Aorta (tissue), 5 donors: ENCODE measurements around the gene C7orf33. TPM values are rescaled to one million over a fixed set of nuclear protein-coding genes. Genes with fewer than 3 reads are reported as not detected.

ENCODE experiments used
- ATAC-seq: fragments of 200-7000 bp; cut with Tn5 transposase; one replicate; pipeline ENCODE4 v1.9.1; 2022; ENCODE audit warnings: moderate library complexity; ENCODE audit not compliant: low FRiP score
- DNase-seq, 2 donors: peaks; one replicate each; pipeline ENCODE4 v3.0.0-alpha.2; 2020
- H3K27ac ChIP-seq, 2 donors: one replicate each; pipeline ENCODE4 v1.5.1; 2013; ENCODE audit warnings: low read length in 2 of 2, mild to moderate bottlenecking in 2 of 2, moderate library complexity in 2 of 2, control low read depth in 1 of 2, inconsistent platforms in 1 of 2, low read depth in 1 of 2
- H3K27me3 ChIP-seq, 2 donors: one replicate each; pipeline ENCODE4 v1.6.1; 2013; ENCODE audit warnings: control low read depth in 1 of 2, low read length in 1 of 2, mild to moderate bottlenecking in 1 of 2, moderate library complexity in 1 of 2; ENCODE audit not compliant: insufficient read depth in 2 of 2, control insufficient read depth in 1 of 2
- H3K36me3 ChIP-seq, 2 donors: one replicate each; pipeline ENCODE4 v1.6.1; 2013; ENCODE audit warnings: control low read depth in 1 of 2, low read length in 1 of 2, mild to moderate bottlenecking in 1 of 2; ENCODE audit not compliant: insufficient read depth in 2 of 2, control insufficient read depth in 1 of 2
- H3K4me1 ChIP-seq, 2 donors: one replicate each; pipeline ENCODE4 v1.6.1; 2013; ENCODE audit warnings: low read length in 2 of 2, control low read depth in 1 of 2, mild to moderate bottlenecking in 1 of 2, moderate library complexity in 1 of 2; ENCODE audit not compliant: insufficient read depth in 2 of 2, control insufficient read depth in 1 of 2
- H3K4me3 ChIP-seq, 2 donors: one replicate each; pipeline ENCODE4 v1.5.1; 2013; ENCODE audit warnings: low read length in 2 of 2, control low read depth in 1 of 2, mild to moderate bottlenecking in 1 of 2
- H3K9me3 ChIP-seq: one replicate; pipeline ENCODE4 v1.6.1; 2013; ENCODE audit warnings: mild to moderate bottlenecking, low read length; ENCODE audit not compliant: control insufficient read depth
- WGBS, 2 donors: extraction: QIAGEN DNeasy Blood & Tissue Kit; methylation state at CpG; one replicate each; pipeline ENCODE4 v1.1.7; 2013; 5-methylcytosine and 5-hydroxymethylcytosine counted together
- intact Hi-C, 2 donors: fragments of 100-400 bp; cut with DNase I; formaldehyde crosslinking; loops; one replicate each; pipeline versions ENCODE4 v1.14.2 to v1.15.0; 2022
- long read RNA-seq, 2 donors: library from polyadenylated mRNA; unstranded; transcript quantifications; one replicate each; pipeline ENCODE4 v2.0.0, GENCODE V29; 2020 to 2021
- polyA plus RNA-seq, 2 donors: library from polyadenylated mRNA; stranded (reverse); fragments of 200-250 nt; gene quantifications; one replicate each; pipeline ENCODE4 v1.2.3, GENCODE V29; 2013
- total RNA-seq, 2 donors: library from RNA; stranded (reverse); fragmentation: NEBNext Ultra II Directional; extraction: Animal tissue kit (Norgen Biotek cat#: 25700); gene quantifications; one replicate each; pipeline ENCODE4 v1.2.1, GENCODE V29; 2021
- donor health status: healthy with polysubstance abuse.
- donor health status: Bipolar disorder and iron deficiency.
- donor health status: DM: no; HTN: no; CAD: no.
- donor health status: DM: no; HTN: no; CAD: no.
- donor health status: DM: yes; HTN: yes; CAD: no.

The C7orf33 gene
- total RNA-seq (not detected), polyA plus RNA-seq (not detected)
- long read RNA-seq, donor 1 = 0 reads
- long read RNA-seq, donor 2 = 0 reads

GRCh38 chr7:148590471-148590870 lies at the start of gene C7orf33:
Gene C7orf33 (plus strand): TSS chr7:148590766. CDS start chr7:148590926, 160 bp downstream.
- peaks cover 2% of the 10 kb centered on the region for H3K9me3 ChIP-seq
- 78 to 80% methylated on average over 10 of the region's 10 CpGs for WGBS, 2 donors

DNA sequence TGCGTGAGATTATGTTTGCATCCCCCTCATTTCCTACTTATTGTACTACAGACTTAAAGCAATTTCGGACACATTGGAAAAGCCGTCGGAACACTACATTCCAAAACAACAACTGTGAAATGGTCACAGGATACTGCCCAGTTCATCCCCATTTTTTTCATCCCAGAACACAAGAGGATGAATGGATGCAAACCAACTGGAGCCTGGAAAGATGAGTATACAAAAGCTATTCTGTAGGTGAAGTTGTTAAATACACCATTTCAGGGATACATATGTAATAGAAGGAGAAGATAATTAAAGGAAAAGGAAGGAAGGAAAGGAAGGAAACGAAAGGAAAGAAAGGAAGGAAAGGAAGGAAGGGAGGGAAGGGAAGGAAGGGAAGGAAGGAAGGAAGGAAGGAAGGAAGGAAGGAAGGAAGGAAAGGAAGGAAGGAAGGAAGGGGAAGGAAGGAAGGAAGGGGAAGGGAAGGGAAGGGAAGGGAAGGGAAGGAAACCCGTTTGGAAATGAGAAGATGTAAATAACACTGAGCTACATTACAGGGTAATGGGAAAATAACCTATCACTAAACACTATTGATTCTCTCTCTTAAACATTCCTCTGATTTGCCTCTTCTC lies 48.6 kb upstream of the C7orf33 start:
- Histone ChIP-seq H3K4me1 (peaks cover 0 to 2% of the 10 kb centered on the region in 2 donors), H3K4me3 (no peak overlapping the region), H3K27me3 (no peaks in the 10 kb centered on the region), H3K27ac (no peak overlapping the region), H3K9me3 (no peaks in the 10 kb centered on the region), H3K36me3 (no peaks in the 10 kb centered on the region)
- 91 to 94% methylated on average over 6 of the region's 6 CpGs for WGBS, 2 donors
- ATAC-seq (no peak), DNase-seq (no peak)
- intact Hi-C loops = no loop called here

More at GRCh38 chr7:148590471-148590870, at the start of gene C7orf33:
- Histone ChIP-seq H3K4me1 (no peaks in the 10 kb centered on the region), H3K4me3 (no peak within 1 kb of the TSS), H3K27ac (no peak within 1 kb of the TSS), H3K27me3 (peaks cover 0 to 2% of the 10 kb centered on the region in 2 donors), H3K36me3 (no peaks in the 10 kb centered on the region)
- DNase-seq = no peak
- ATAC-seq = no peak
- intact Hi-C loops = no loop called here

GRCh38 chr7:148543302-148543701 lies 47.3 kb upstream of the C7orf33 start:
- Histone ChIP-seq H3K27ac (no peak overlapping the region), H3K27me3 (no peaks in the 10 kb centered on the region), H3K9me3 (no peaks in the 10 kb centered on the region), H3K36me3 (no peaks in the 10 kb centered on the region), H3K4me1 (peaks cover 0 to 2% of the 10 kb centered on the region in 2 donors), H3K4me3 (no peak overlapping the region)
- no peak for ATAC-seq
- 96 to 97% methylated on average over 8 of the region's 8 CpGs for WGBS, 2 donors
- intact Hi-C loops = no loop called here
- DNase-seq = no peak

DNA sequence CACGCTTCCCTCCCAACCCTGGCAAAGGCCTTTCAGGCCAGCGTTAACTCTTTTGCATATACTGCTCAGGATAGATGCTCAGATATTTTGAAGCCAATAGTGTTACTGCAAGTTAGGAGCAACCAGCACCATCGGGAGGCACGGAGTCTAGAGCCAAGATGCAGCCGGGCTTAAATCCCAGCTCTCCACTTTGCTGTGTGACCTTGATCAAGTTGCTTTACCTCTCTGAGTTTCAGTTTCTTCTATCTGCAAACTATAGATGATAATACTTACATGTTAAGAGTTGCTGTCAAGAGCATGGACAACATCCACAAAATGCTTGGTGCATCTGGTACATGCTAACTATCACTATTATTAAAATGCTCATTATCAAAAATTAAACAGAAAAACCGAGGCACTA lies 45.4 kb upstream of the C7orf33 start:
- H3K27ac ChIP-seq = no peak overlapping the region
- H3K27me3 ChIP-seq = no peaks in the 10 kb centered on the region
- H3K9me3 ChIP-seq = no peaks in the 10 kb centered on the region
- peaks cover 0 to 1% of the 10 kb centered on the region in 2 donors for H3K4me1 ChIP-seq
- intact Hi-C loops = no loop called here
- H3K36me3 ChIP-seq = no peaks in the 10 kb centered on the region
- ATAC-seq (no peak), DNase-seq (no peak)
- WGBS, 2 donors = 86 to 89% methylated on average over 6 of the region's 6 CpGs
- H3K4me3 ChIP-seq = no peak overlapping the region

DNA sequence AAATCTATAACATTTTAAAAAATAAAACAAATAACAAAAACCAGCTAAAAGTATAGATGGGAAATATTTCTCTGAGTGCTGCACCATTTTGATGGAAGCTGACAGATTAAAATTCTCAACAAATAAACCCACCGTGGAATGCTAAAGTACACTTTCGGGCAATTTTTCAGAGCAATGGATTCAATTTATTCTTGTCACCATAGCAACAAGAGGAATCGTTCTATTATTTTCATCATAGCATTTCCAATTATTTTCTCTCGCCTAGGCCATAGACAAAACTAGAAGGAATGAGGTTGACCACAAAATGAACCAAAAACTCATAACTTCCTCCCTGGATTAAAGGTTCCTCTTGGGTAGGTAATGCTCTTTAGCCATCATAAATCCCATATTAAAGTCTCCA lies 44.6 kb upstream of the C7orf33 start:
- Histone ChIP-seq H3K4me1 (no peaks in the 10 kb centered on the region), H3K9me3 (no peaks in the 10 kb centered on the region), H3K27me3 (no peaks in the 10 kb centered on the region), H3K36me3 (no peaks in the 10 kb centered on the region), H3K27ac (no peak overlapping the region), H3K4me3 (no peak overlapping the region)
- DNase-seq (no peak), ATAC-seq (no peak)
- 65 to 78% methylated on average over 4 of the region's 4 CpGs for WGBS, 2 donors
- intact Hi-C loops = no loop called here

DNA sequence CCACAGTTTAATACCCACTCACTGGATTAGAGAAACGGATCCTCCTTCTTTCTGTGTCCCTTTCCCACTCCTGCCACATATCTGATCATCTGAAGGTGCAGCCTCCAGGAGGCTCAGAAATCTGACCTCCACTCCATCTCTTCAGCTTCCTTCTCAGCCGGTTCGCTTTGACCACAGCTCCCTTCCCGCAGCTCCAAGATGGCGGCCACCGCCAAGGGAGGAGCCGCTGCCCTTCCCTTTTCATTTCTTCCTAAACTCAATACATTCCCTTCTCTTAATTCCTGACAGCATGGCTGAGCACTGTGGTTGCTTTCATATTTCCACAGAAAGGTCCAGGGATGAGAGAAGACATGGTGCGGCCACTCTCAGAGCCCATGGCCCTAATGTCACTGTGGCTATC lies 43.7 kb upstream of the C7orf33 start:
- WGBS, 2 donors = 93 to 95% methylated on average over 8 of the region's 8 CpGs
- DNase-seq = no peak
- no peak for ATAC-seq

GRCh38 chr7:148547951-148548350 lies 42.6 kb upstream of the C7orf33 start:
- DNase-seq = no peak
- ATAC-seq = no peak
- no peak overlapping the region for H3K27ac ChIP-seq
- H3K4me1 ChIP-seq = no peaks in the 10 kb centered on the region
- H3K4me3 ChIP-seq = no peak overlapping the region
- intact Hi-C loops = no loop called here
- H3K27me3 ChIP-seq = no peaks in the 10 kb centered on the region
- no peaks in the 10 kb centered on the region for H3K36me3 ChIP-seq
- WGBS, 2 donors = 46 to 72% methylated on average over 3 to 5 of the region's 5 CpGs
- no peaks in the 10 kb centered on the region for H3K9me3 ChIP-seq

More for the DNA sequence above, 43.7 kb upstream of the C7orf33 start:
- intact Hi-C loops = no loop called here
- Histone ChIP-seq H3K9me3 (no peaks in the 10 kb centered on the region), H3K27me3 (no peaks in the 10 kb centered on the region), H3K4me3 (no peak overlapping the region), H3K4me1 (no peaks in the 10 kb centered on the region), H3K27ac (no peak overlapping the region), H3K36me3 (no peaks in the 10 kb centered on the region)

GRCh38 chr7:148553979-148554378 lies 36.6 kb upstream of the C7orf33 start:
- Histone ChIP-seq H3K36me3 (no peaks in the 10 kb centered on the region), H3K9me3 (no peaks in the 10 kb centered on the region), H3K4me1 (no peaks in the 10 kb centered on the region), H3K27ac (no peak overlapping the region), H3K4me3 (no peak overlapping the region), H3K27me3 (no peaks in the 10 kb centered on the region)
- ATAC-seq (no peak), DNase-seq (no peak)
- intact Hi-C loops = no loop called here
- 90 to 98% methylated on average over 3 of the region's 3 CpGs for whole genome bisulfite sequencing, 2 donors

DNA sequence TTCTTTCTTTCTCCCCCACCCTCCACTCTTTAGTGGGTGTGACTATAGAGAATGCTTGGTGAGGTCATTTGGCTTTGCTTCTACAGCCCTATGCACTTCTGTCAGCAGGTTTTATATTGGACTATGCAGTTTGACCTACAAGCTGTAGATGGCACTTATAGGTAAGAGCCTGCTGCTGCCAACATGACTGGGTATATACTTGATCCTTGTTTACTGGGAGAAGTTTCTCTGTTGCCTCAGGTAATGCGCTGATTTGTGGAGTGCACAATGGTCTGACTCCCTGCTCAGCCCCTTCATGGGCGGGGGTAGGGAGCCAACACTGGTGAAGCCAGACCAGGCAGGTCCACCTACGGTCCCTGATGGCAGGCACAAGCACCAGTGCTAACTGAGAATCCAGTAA lies 33.7 kb upstream of the C7orf33 start:
- H3K27me3 ChIP-seq = no peaks in the 10 kb centered on the region
- H3K27ac ChIP-seq = no peak overlapping the region
- H3K4me3 ChIP-seq = no peak overlapping the region
- ATAC-seq = no peak
- no peaks in the 10 kb centered on the region for H3K36me3 ChIP-seq
- intact Hi-C loops = no loop called here
- 88 to 90% methylated on average over 3 of the region's 3 CpGs for WGBS, 2 donors
- DNase-seq = no peak
- no peaks in the 10 kb centered on the region for H3K9me3 ChIP-seq
- no peaks in the 10 kb centered on the region for H3K4me1 ChIP-seq
